Neural progenitor cell (in vitro differentiated cells): Measurements from ENCODE around the gene COG6. TPM values are rescaled to one million over a fixed set of nuclear protein-coding genes. Genes with fewer than 3 reads are reported as not detected.
A peak's percentile ranks its signal among the peaks of the same experiment; 100 is the strongest.

ENCODE experiments used
- DNase-seq: peaks from one replicate; pipeline ENCODE4 v3.0.0-alpha.2; 2016; ENCODE audit warnings: low spot score
- H2AFZ ChIP-seq: fragments of 200-600 bp; sonication (generic); replicated peaks from 2 replicates; pipeline ENCODE4 v1.6.1; 2016; ENCODE audit warnings: antibody characterized with exemption
- H3F3A ChIP-seq: fragments of 200-600 bp; sonication (generic); 2 replicates; pipeline ENCODE4 v1.6.1; 2016; ENCODE audit warnings: antibody characterized with exemption, low read depth
- H3K27ac ChIP-seq: fragments of 200-600 bp; sonication (generic); 2 replicates; pipeline ENCODE4 v1.5.1; 2016; ENCODE audit warnings: mild to moderate bottlenecking
- H3K27me3 ChIP-seq: fragments of 200-600 bp; sonication (generic); 2 replicates; pipeline ENCODE4 v1.6.1; 2016; ENCODE audit warnings: mild to moderate bottlenecking, moderate library complexity
- H3K36me3 ChIP-seq: fragments of 200-600 bp; sonication (generic); 2 replicates; pipeline ENCODE4 v1.5.1; 2016
- H3K4me1 ChIP-seq: fragments of 200-600 bp; sonication (generic); 2 replicates; pipeline ENCODE4 v1.6.1; 2016; ENCODE audit warnings: mixed run types
- H3K4me2 ChIP-seq: fragments of 200-600 bp; sonication (generic); 2 replicates; pipeline ENCODE4 v1.6.1; 2016
- H3K4me3 ChIP-seq: fragments of 200-600 bp; sonication (generic); 2 replicates; pipeline ENCODE4 v1.5.1; 2016
- H3K79me2 ChIP-seq: fragments of 200-600 bp; sonication (generic); 2 replicates; pipeline ENCODE4 v1.6.1; 2016; ENCODE audit warnings: low read depth
- H3K9ac ChIP-seq: fragments of 200-600 bp; sonication (generic); 2 replicates; pipeline ENCODE4 v1.6.1; 2016
- H3K9me3 ChIP-seq: fragments of 200-600 bp; sonication (generic); 2 replicates; pipeline ENCODE4 v1.5.1; 2016; ENCODE audit warnings: low read depth
- H4K20me1 ChIP-seq: fragments of 200-600 bp; sonication (generic); 2 replicates; pipeline ENCODE4 v1.6.1; 2016; ENCODE audit warnings: low read depth
- H3K27ac Mint-ChIP-seq: 3 replicates; pipeline ENCODE4 v1.8.0; 2021; ENCODE audit warnings: mixed read lengths
- H3K27me3 Mint-ChIP-seq: 2 replicates; pipeline ENCODE4 v1.8.0; 2022; ENCODE audit warnings: low read depth, mild to moderate bottlenecking, inconsistent platforms, moderate library complexity, mixed read lengths; ENCODE audit not compliant: insufficient read depth
- H3K36me3 Mint-ChIP-seq: 3 replicates; pipeline ENCODE4 v1.8.0; 2021; ENCODE audit warnings: mixed read lengths
- H3K4me1 Mint-ChIP-seq: 3 replicates; pipeline ENCODE4 v1.8.0; 2021; ENCODE audit warnings: mixed read lengths
- H3K4me3 Mint-ChIP-seq: 3 replicates; pipeline ENCODE4 v1.8.0; 2021; ENCODE audit warnings: mild to moderate bottlenecking, moderate library complexity, mixed read lengths
- H3K9me3 Mint-ChIP-seq: 3 replicates; pipeline ENCODE4 v1.8.0; 2020; ENCODE audit warnings: mixed read lengths
- EZH2 ChIP-seq: fragments of 200-600 bp; sonication (generic); IDR thresholded peaks from 2 replicates; pipeline ENCODE4 v1.6.1; 2017; ENCODE audit warnings: antibody characterized with exemption, mild to moderate bottlenecking, moderate library complexity
- EZH2phosphoT487 ChIP-seq: fragments of 200-600 bp; sonication (generic); IDR thresholded peaks from 2 replicates; pipeline ENCODE4 v1.6.1; 2017; ENCODE audit warnings: antibody characterized with exemption
- total RNA-seq: library from RNA; depleted of rRNA; stranded (reverse); fragments of >200 nt; gene quantifications from 2 replicates; pipeline ENCODE4 v1.2.3, GENCODE V29; 2015; ENCODE audit warnings: low replicate concordance
- TF ChIP-seq, protein P1 (sequence below): fragments of 200-600 bp; sonication (generic); IDR thresholded peaks from 2 replicates; pipeline ENCODE4 v1.5.1; 2017; ENCODE audit warnings: antibody characterized with exemption, mild to moderate bottlenecking

COG6 gene
- total RNA-seq, 1 donor from 2014 or later, result 33.1 TPM

DNA sequence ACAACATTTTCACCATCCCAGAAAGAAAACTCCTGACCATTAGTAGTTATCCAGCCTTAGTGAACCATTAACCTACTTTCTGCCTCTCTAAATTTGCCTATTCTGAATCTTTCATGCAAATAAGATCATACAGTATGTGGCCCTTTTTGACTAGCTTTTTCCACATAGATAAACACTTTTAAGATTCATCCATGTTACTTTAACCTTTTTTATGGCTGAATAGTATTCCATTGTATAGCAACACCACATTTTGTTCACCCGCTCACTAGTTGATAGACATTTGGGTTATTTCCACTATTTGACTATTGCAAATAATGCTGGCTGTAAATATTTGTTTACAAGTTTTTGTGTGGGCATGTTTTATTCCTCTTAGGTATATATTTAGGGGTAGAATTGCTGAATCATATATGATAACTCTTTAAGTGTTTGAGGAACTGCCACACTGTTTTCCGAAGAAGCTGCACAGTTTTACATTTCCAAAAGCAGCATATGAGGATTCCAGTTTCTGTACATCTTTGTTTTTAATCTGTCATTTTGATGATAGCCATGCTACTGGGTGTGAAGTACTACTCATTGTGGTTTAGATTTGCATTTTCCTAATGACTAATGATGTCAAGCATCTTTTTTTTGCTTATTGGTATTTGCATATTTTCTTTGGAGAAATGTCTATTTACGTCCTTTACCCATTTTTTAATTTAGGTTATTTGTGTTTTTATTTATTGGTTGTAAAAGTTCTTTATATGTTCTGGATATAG lies 17.1 kb downstream of the COG6 start:
- H3K27ac ChIP-seq, result no peak overlapping the region
- H3K4me2 ChIP-seq, result no peak overlapping the region
- no peaks in the 10 kb centered on the region for H3K79me2 ChIP-seq
- peaks cover 7% of the 10 kb centered on the region for H3K36me3 ChIP-seq
- no peak overlapping the region for H3K9ac ChIP-seq
- Mint-ChIP-seq H3K4me1 (no peaks in the 10 kb centered on the region), H3K36me3 (peaks cover 3% of the 10 kb centered on the region), H3K27me3 (no peaks in the 10 kb centered on the region), H3K4me3 (no peak overlapping the region), H3K9me3 (no peaks in the 10 kb centered on the region), H3K27ac (no peak overlapping the region)
- no peaks in the 10 kb centered on the region for H3F3A ChIP-seq
- no peak overlapping the region for H3K4me3 ChIP-seq
- no peaks in the 10 kb centered on the region for H3K9me3 ChIP-seq
- no peaks in the 10 kb centered on the region for H4K20me1 ChIP-seq
- H3K4me1 ChIP-seq, result no peaks in the 10 kb centered on the region
- TF ChIP-seq EZH2 (no peak), EZH2phosphoT487 (no peak)
- TF ChIP-seq, protein P1, sequence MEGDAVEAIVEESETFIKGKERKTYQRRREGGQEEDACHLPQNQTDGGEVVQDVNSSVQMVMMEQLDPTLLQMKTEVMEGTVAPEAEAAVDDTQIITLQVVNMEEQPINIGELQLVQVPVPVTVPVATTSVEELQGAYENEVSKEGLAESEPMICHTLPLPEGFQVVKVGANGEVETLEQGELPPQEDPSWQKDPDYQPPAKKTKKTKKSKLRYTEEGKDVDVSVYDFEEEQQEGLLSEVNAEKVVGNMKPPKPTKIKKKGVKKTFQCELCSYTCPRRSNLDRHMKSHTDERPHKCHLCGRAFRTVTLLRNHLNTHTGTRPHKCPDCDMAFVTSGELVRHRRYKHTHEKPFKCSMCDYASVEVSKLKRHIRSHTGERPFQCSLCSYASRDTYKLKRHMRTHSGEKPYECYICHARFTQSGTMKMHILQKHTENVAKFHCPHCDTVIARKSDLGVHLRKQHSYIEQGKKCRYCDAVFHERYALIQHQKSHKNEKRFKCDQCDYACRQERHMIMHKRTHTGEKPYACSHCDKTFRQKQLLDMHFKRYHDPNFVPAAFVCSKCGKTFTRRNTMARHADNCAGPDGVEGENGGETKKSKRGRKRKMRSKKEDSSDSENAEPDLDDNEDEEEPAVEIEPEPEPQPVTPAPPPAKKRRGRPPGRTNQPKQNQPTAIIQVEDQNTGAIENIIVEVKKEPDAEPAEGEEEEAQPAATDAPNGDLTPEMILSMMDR, result no peak
- no peak overlapping the region for H2AFZ ChIP-seq
- DNase-seq, result no peak
- no peaks in the 10 kb centered on the region for H3K27me3 ChIP-seq

DNA sequence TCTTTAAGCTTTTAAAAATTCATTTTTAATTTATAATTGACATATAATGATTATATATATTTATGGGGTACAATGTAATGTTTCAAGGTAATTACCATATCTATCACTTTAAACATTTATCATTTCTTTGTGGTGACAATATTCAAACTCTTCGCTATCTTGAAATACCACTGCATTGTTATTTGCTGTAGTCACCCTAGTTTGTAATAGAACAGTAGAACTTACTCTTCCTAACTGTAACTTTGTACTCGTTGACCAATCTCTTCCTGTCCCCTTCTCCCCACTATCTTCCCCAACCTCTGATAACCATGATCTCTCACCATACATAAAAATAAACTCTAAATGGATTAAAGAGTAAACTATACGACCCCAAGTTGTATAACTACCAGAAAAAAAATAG lies 20.4 kb downstream of the COG6 start:
- Histone ChIP-seq H3K4me3 (no peak overlapping the region), H3F3A (no peaks in the 10 kb centered on the region), H3K4me1 (no peaks in the 10 kb centered on the region), H2AFZ (no peak overlapping the region), H3K9me3 (no peaks in the 10 kb centered on the region), H3K36me3 (peaks cover 7% of the 10 kb centered on the region), H3K27me3 (no peaks in the 10 kb centered on the region), H3K9ac (no peak overlapping the region), H4K20me1 (no peaks in the 10 kb centered on the region), H3K79me2 (no peaks in the 10 kb centered on the region), H3K4me2 (no peak overlapping the region), H3K27ac (no peak overlapping the region)
- Mint-ChIP-seq H3K4me1 (no peaks in the 10 kb centered on the region), H3K4me3 (no peak overlapping the region), H3K27me3 (no peaks in the 10 kb centered on the region), H3K36me3 (peaks cover 14% of the 10 kb centered on the region), H3K27ac (no peak overlapping the region), H3K9me3 (no peaks in the 10 kb centered on the region)
- no peak for TF ChIP-seq EZH2
- TF ChIP-seq EZH2phosphoT487, result no peak
- TF ChIP-seq, protein P1, result no peak
- DNase-seq, result no peak

DNA sequence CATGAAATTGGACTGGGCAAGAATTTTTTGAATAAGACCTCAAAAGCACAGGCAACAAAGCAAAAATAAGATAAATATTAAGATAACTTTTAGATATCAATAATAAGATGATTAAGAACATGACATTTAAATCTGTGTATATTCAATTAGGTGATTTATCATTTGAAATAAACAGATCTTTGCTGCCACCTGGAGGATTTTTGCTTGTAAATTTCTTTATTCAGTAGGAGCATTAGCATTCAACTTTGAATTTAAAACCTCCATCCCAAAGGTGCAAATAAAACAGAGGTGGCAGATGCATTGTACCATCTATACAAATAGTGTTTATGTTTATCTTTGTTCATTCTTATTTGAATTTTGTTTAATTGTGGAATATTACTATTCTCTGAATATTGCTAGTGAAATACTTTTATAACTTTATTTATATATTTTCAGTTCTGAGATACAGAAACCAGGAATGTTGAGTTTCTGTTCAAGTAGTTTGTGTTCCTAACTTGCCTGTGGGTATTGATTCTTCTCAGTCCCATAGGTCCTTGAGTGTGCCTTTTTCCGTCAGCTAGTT lies 20.9 kb downstream of the COG6 start:
- Histone ChIP-seq H3K27me3 (no peaks in the 10 kb centered on the region), H4K20me1 (no peaks in the 10 kb centered on the region), H3K4me2 (no peak overlapping the region), H2AFZ (no peak overlapping the region), H3K79me2 (no peaks in the 10 kb centered on the region), H3F3A (no peaks in the 10 kb centered on the region), H3K4me1 (no peaks in the 10 kb centered on the region), H3K27ac (no peak overlapping the region), H3K9ac (no peak overlapping the region), H3K4me3 (no peak overlapping the region), H3K9me3 (no peaks in the 10 kb centered on the region), H3K36me3 (peaks cover 7% of the 10 kb centered on the region)
- Mint-ChIP-seq H3K4me1 (no peaks in the 10 kb centered on the region), H3K9me3 (no peaks in the 10 kb centered on the region), H3K27ac (no peak overlapping the region), H3K27me3 (no peaks in the 10 kb centered on the region), H3K36me3 (peaks cover 17% of the 10 kb centered on the region), H3K4me3 (no peak overlapping the region)
- DNase-seq, result peak; percentile 57
- TF ChIP-seq EZH2phosphoT487, result no peak
- TF ChIP-seq, protein P1, result peak; percentile 58
